Kidney (tissue), 14 donors: ENCODE data around the gene ZBTB26. TPM values are rescaled to one million over a fixed set of nuclear protein-coding genes. Genes with fewer than 3 reads are reported as not detected.
A peak's percentile ranks its signal among the peaks of the same experiment; 100 is the strongest.

Experiments
- DNase-seq, 5 donors: peaks; one replicate each; pipeline ENCODE4 v3.0.0-alpha.2; 2013 to 2020
- FAIRE-seq: peaks from 2 replicates; lab custom pipeline; 2012; peaks lifted over from hg19 to GRCh38; lab: Jason Lieb, UNC
- H3K27ac ChIP-seq, 2 donors: one replicate each; pipeline ENCODE4 v1.7.0; 2013; ENCODE audit warnings: low read depth in 2 of 2, low read length in 2 of 2, inconsistent platforms in 1 of 2
- H3K27me3 ChIP-seq: one replicate; pipeline ENCODE4 v1.7.1; 2013; ENCODE audit warnings: low read length, inconsistent platforms; ENCODE audit not compliant: control insufficient read depth, insufficient read depth
- H3K36me3 ChIP-seq, 3 donors: one replicate each; pipeline versions ENCODE4 v1.7.0 to v1.7.1; 2013; ENCODE audit warnings: low read length in 3 of 3, control low read depth in 1 of 3, inconsistent platforms in 1 of 3; ENCODE audit not compliant: insufficient read depth in 3 of 3, control insufficient read depth in 2 of 3
- H3K4me1 ChIP-seq, 3 donors: one replicate each; pipeline versions ENCODE4 v1.7.0 to v1.7.1; 2013; ENCODE audit warnings: low read length in 3 of 3, inconsistent platforms in 1 of 3, low read depth in 1 of 3; ENCODE audit not compliant: control insufficient read depth in 2 of 3, insufficient read depth in 2 of 3
- H3K4me3 ChIP-seq, 3 donors: one replicate each; pipeline versions ENCODE4 v1.7.0 to v1.8.1; 2013; ENCODE audit warnings: low read length in 3 of 3, control low read depth in 1 of 3, inconsistent platforms in 1 of 3
- H3K9ac ChIP-seq, 3 donors: one replicate each; pipeline versions ENCODE4 v1.7.0 to v1.7.1; 2013; ENCODE audit warnings: low read length in 3 of 3, control low read depth in 1 of 3, inconsistent platforms in 1 of 3
- H3K9me3 ChIP-seq, 3 donors: one replicate each; pipeline versions ENCODE4 v1.7.0 to v1.7.1; 2013; ENCODE audit warnings: low read length in 3 of 3, control low read depth in 1 of 3, inconsistent platforms in 1 of 3; ENCODE audit not compliant: control insufficient read depth in 2 of 3, insufficient read depth in 1 of 3
- intact Hi-C: fragments of 100-400 bp; cut with DNase I; formaldehyde crosslinking; loops from one replicate; pipeline ENCODE4 v1.11.1; 2022
- polyA plus RNA-seq: library from polyadenylated mRNA; stranded (reverse); fragments of 350-450 nt; fragmentation: Illumina TruSeq; extraction: RNeasy Lipid Tissue Mini Kit (QIAGEN cat#74804); gene quantifications from one replicate; pipeline ENCODE4 v1.2.3, GENCODE V29; 2014; ENCODE audit warnings: low read depth, low replicate concordance; ENCODE audit not compliant: insufficient read depth
- total RNA-seq: library from RNA; stranded (reverse); fragmentation: NEBNext Ultra II Directional; extraction: Animal tissue kit (Norgen Biotek cat#: 25700); gene quantifications from one replicate; pipeline ENCODE4 v1.2.1, GENCODE V29; 2021
- TF ChIP-seq, protein P1 (sequence below): IDR thresholded peaks from 3 replicates; pipeline ENCODE4 v1.5.1; 2012; ENCODE audit warnings: mild to moderate bottlenecking, moderate library complexity, borderline replicate concordance; ENCODE audit not compliant: insufficient read depth; ENCODE audit errors: extremely low read depth
- donor health status: control.
- donor health status: control.
- donor health status: control.
- donor health status: control.
- donor health status: control.
- donor health status: DM: yes; HTN: yes; CAD: no.
- donor health status: Normal renal cell carcinoma (clear cell type).

The ZBTB26 gene
- total and polyA plus RNA-seq, 2 donors from 2014 or later = 3.4 to 8.2 TPM

DNA sequence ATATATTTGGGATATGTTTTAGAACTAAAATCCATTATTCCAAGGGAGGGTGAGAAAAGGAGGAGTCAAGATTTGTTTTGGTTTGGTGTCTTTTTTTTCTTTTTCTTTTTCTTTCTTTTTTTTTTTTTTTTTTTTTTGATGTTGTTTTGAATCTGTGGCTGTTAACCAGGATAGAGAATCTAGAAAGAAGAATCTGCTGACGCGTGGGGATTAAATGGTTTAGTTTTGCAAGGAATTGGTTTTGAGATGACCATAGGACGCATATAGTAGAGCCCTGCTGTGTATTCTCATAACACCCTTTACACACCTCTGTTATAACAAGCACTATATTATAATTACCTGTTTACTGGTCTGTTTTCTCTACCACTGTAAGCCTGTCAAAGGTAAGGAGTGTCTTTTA is 19.0 kb upstream of the ZBTB26 start:
- Histone ChIP-seq H3K4me1 (peaks cover 0 to 3% (median 2%) of the 10 kb centered on the region in 3 donors), H3K9ac (no peak overlapping the region), H3K9me3 (no peaks in the 10 kb centered on the region), H3K27me3 (no peaks in the 10 kb centered on the region), H3K36me3 (no peaks in the 10 kb centered on the region), H3K4me3 (no peak overlapping the region), H3K27ac (no peak overlapping the region)
- intact Hi-C loops = no loop called here
- TF ChIP-seq, protein P1, sequence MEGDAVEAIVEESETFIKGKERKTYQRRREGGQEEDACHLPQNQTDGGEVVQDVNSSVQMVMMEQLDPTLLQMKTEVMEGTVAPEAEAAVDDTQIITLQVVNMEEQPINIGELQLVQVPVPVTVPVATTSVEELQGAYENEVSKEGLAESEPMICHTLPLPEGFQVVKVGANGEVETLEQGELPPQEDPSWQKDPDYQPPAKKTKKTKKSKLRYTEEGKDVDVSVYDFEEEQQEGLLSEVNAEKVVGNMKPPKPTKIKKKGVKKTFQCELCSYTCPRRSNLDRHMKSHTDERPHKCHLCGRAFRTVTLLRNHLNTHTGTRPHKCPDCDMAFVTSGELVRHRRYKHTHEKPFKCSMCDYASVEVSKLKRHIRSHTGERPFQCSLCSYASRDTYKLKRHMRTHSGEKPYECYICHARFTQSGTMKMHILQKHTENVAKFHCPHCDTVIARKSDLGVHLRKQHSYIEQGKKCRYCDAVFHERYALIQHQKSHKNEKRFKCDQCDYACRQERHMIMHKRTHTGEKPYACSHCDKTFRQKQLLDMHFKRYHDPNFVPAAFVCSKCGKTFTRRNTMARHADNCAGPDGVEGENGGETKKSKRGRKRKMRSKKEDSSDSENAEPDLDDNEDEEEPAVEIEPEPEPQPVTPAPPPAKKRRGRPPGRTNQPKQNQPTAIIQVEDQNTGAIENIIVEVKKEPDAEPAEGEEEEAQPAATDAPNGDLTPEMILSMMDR = no peak
- DNase-seq (no peak), FAIRE-seq (no peak)

DNA sequence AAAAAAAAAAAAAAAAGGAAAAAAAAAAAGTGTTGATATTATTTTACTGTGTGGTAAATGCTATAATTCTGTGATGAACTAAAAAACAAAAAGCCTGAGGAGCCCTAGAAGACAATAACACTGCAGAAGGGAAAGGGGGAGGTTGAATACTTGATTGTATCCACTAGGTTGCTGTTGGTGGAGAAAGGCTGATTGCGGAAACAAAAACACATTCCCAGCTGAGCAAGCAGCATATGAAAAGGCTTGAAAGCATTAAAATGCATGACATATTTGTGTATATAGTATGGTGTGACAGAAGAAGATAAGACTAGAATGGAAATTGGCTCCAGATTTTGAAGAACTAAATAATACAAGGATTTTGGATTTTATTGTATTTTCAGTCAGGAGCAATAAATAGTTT is 18.4 kb upstream of the ZBTB26 start:
- Histone ChIP-seq H3K27me3 (no peaks in the 10 kb centered on the region), H3K9ac (no peak overlapping the region), H3K36me3 (no peaks in the 10 kb centered on the region), H3K4me1 (peaks cover 0 to 4% (median 2%) of the 10 kb centered on the region in 3 donors), H3K27ac (no peak overlapping the region), H3K9me3 (no peaks in the 10 kb centered on the region), H3K4me3 (no peak overlapping the region)
- intact Hi-C loops = no loop called here
- FAIRE-seq = no peak
- peak in 1 of 5 donors; percentile 17 for DNase-seq
- TF ChIP-seq, protein P1 = no peak

DNA sequence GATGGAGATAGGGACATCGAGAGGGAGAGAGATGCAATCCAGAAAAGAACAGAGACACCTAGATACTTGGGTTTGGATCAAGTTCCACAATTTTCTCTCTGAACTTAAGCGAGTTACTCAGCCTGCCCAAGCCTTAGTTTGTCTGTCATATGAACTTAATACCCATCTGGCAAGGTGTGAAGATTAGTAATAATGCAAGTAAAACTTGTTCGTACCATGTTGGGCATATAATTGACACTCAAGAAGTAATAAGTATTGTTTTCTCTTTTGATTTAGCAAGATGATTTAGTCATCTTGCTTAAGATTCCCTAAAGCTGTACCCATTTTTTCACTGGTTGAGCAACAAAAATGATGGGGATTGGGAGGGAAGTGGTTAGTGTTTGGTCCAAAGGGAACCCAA is 17.0 kb upstream of the ZBTB26 start:
- DNase-seq (no peak), FAIRE-seq (no peak)
- Histone ChIP-seq H3K4me1 (peaks cover 0 to 4% (median 2%) of the 10 kb centered on the region in 3 donors), H3K36me3 (no peaks in the 10 kb centered on the region), H3K9me3 (no peaks in the 10 kb centered on the region), H3K27me3 (no peaks in the 10 kb centered on the region), H3K27ac (no peak overlapping the region), H3K4me3 (no peak overlapping the region), H3K9ac (no peak overlapping the region)
- intact Hi-C loops = no loop called here
- TF ChIP-seq, protein P1 = no peak

DNA sequence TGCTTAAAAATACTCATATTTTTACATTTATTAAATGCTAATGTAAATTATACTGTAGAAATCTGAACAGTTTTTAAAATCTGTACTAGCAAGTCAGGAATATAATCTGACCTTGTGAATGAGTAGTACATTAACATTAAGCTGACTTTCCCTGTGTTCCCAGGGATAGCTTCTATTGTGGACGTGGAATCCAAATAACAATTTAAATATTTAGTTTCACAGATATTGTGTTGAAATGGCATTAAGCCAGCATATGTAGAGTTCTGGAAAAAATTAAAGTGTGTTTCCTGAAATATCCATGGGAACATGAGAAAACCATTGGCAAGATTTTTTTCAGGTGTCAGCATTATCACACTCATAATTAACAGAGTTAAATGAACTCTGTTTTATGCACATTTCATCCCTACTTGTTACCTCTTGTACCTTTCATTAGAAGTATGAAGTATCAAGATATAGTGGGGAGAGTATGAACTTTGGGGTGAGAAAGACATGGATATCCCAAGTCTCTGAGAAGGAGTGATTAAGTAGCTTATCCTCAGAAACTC is 15.2 kb upstream of the ZBTB26 start:
- no peak overlapping the region for H3K4me3 ChIP-seq
- peaks cover 0 to 10% (median 2%) of the 10 kb centered on the region in 3 donors for H3K4me1 ChIP-seq
- TF ChIP-seq, protein P1 = no peak
- FAIRE-seq (no peak), DNase-seq (no peak)
- H3K9ac ChIP-seq = no peak overlapping the region
- no peaks in the 10 kb centered on the region for H3K27me3 ChIP-seq
- no peaks in the 10 kb centered on the region for H3K36me3 ChIP-seq
- no peak overlapping the region for H3K27ac ChIP-seq
- intact Hi-C loops = no loop called here
- H3K9me3 ChIP-seq = no peaks in the 10 kb centered on the region
